OCI-LY1 (cell line): ENCODE measurements around the gene SLCO2B1.

Experiments used
- H2AFZ ChIP-seq: fragments of 200-600 bp; sonication (generic), shearing (Covaris generic); 2 replicates; pipeline ENCODE4 v1.6.0; 2014; ENCODE audit warnings: antibody characterized with exemption, mild to moderate bottlenecking, low read length
- H3F3A ChIP-seq: fragments of 200-600 bp; sonication (generic), shearing (Covaris generic); 2 replicates; pipeline ENCODE4 v1.6.0; 2014; ENCODE audit warnings: mild to moderate bottlenecking, antibody characterized with exemption, low read length, moderate library complexity; ENCODE audit not compliant: insufficient read depth
- H3K27ac ChIP-seq: fragments of 200-600 bp; sonication (generic); 2 replicates; pipeline ENCODE4 v1.5.1; 2014; ENCODE audit warnings: low read length, mixed run types, mild to moderate bottlenecking, low read depth; ENCODE audit not compliant: poor library complexity, severe bottlenecking
- H3K27me3 ChIP-seq: fragments of 200-600 bp; sonication (generic); 2 replicates; pipeline ENCODE4 v1.6.0; 2014; ENCODE audit warnings: antibody characterized with exemption, mild to moderate bottlenecking, low read length, moderate library complexity; ENCODE audit not compliant: insufficient read depth
- H3K36me3 ChIP-seq: fragments of 200-600 bp; sonication (generic); 2 replicates; pipeline ENCODE4 v1.6.1; 2014; ENCODE audit warnings: mild to moderate bottlenecking, antibody characterized with exemption, low read length, moderate library complexity, mixed read lengths; ENCODE audit not compliant: insufficient read depth
- H3K4me1 ChIP-seq: fragments of 200-600 bp; sonication (generic); 2 replicates; pipeline ENCODE4 v1.5.1; 2014; ENCODE audit warnings: mild to moderate bottlenecking, low read length, moderate library complexity; ENCODE audit not compliant: insufficient read depth, severe bottlenecking
- H3K4me2 ChIP-seq: fragments of 200-600 bp; sonication (generic), shearing (Covaris generic); 2 replicates; pipeline ENCODE4 v1.6.1; 2014; ENCODE audit warnings: low read length
- H3K4me3 ChIP-seq: fragments of 200-600 bp; sonication (generic); 2 replicates; pipeline ENCODE4 v1.5.1; 2014; ENCODE audit warnings: low read length, low read depth, mild to moderate bottlenecking, mixed read lengths; ENCODE audit not compliant: poor library complexity, severe bottlenecking
- H3K79me2 ChIP-seq: fragments of 200-600 bp; shearing (Covaris generic); 2 replicates; pipeline ENCODE4 v1.6.1; 2016; ENCODE audit warnings: mixed run types, low read length, mixed read lengths; ENCODE audit not compliant: insufficient read depth
- H3K9ac ChIP-seq: fragments of 200-600 bp; sonication (generic), shearing (Covaris generic); 2 replicates; pipeline ENCODE4 v1.6.1; 2014; ENCODE audit warnings: mild to moderate bottlenecking, low read length, mixed read lengths
- H3K9me2 ChIP-seq: fragments of 200-600 bp; sonication (generic), shearing (Covaris generic); 2 replicates; pipeline ENCODE4 v1.6.1; 2014; ENCODE audit warnings: low read depth, mild to moderate bottlenecking, low read length, mixed read lengths
- H3K9me3 ChIP-seq: fragments of 200-600 bp; shearing (Covaris generic); 2 replicates; pipeline ENCODE4 v1.6.1; 2014; ENCODE audit warnings: low read length, mixed read lengths
- H4K20me1 ChIP-seq: fragments of 200-600 bp; sonication (generic), shearing (Covaris generic); 2 replicates; pipeline ENCODE4 v1.6.0; 2016; ENCODE audit warnings: mild to moderate bottlenecking, low read length; ENCODE audit not compliant: insufficient read depth
- EZH2 ChIP-seq: fragments of 200-600 bp; sonication (generic), shearing (Covaris generic); IDR thresholded peaks from 2 replicates; pipeline ENCODE4 v1.8.0; 2017; ENCODE audit warnings: borderline replicate concordance, mixed run types, mild to moderate bottlenecking, antibody characterized with exemption, low read length, moderate library complexity, mixed read lengths
- TF ChIP-seq, protein P1 (sequence below): fragments of 200-600 bp; sonication (generic), shearing (Covaris generic); IDR thresholded peaks from 2 replicates; pipeline ENCODE4 v1.5.1; 2017; ENCODE audit warnings: mild to moderate bottlenecking, antibody characterized with exemption, low read length, moderate library complexity, mixed read lengths

SLCO2B1 gene

DNA sequence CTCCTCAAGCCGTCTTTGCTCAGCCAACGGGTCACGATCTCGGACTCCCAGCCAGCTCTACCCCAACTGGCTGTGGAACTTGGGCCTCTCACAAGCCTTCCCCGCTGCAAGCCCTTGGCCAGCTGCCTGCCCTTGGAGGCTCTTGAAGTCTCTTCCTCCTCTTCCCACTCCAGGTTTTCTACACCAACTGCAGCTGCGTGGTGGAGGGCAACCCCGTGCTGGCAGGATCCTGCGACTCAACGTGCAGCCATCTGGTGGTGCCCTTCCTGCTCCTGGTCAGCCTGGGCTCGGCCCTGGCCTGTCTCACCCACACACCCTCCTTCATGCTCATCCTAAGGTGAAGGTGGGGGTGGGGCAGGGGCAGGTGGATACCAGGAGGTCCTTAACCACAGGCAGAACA is 49.1 kb downstream of the SLCO2B1 start:
- Histone ChIP-seq H3F3A (no peaks in the 10 kb centered on the region), H3K27ac (no peak overlapping the region), H3K4me2 (no peak overlapping the region), H2AFZ (no peak overlapping the region), H3K9me3 (no peaks in the 10 kb centered on the region), H3K4me3 (no peak overlapping the region), H3K36me3 (no peaks in the 10 kb centered on the region), H4K20me1 (no peaks in the 10 kb centered on the region), H3K4me1 (no peaks in the 10 kb centered on the region), H3K9ac (no peak overlapping the region), H3K27me3 (no peaks in the 10 kb centered on the region), H3K79me2 (no peaks in the 10 kb centered on the region), H3K9me2 (no peaks in the 10 kb centered on the region)
- TF ChIP-seq, protein P1, sequence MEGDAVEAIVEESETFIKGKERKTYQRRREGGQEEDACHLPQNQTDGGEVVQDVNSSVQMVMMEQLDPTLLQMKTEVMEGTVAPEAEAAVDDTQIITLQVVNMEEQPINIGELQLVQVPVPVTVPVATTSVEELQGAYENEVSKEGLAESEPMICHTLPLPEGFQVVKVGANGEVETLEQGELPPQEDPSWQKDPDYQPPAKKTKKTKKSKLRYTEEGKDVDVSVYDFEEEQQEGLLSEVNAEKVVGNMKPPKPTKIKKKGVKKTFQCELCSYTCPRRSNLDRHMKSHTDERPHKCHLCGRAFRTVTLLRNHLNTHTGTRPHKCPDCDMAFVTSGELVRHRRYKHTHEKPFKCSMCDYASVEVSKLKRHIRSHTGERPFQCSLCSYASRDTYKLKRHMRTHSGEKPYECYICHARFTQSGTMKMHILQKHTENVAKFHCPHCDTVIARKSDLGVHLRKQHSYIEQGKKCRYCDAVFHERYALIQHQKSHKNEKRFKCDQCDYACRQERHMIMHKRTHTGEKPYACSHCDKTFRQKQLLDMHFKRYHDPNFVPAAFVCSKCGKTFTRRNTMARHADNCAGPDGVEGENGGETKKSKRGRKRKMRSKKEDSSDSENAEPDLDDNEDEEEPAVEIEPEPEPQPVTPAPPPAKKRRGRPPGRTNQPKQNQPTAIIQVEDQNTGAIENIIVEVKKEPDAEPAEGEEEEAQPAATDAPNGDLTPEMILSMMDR: no peak
- TF ChIP-seq EZH2: no peak

DNA sequence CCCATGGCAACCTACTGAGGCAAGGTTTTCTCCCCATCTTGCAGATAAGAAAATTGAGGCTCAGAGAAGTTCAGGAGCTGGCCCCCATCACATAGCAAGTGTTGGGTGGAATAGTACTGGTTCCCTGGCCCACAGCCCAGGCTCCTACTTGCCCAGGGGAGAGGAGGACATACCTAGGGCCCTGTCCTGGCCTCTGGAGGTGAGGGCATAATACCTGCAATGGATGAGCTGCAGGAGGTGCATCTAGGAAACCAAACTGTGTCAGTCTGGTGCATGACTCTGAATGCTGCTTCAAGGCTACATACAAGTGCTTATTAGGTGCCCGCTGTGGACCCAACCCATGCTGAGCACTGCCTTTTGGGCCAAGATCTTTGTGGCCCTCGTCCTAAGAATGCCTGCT is 49.6 kb downstream of the SLCO2B1 start:
- no peak overlapping the region for H3K27ac ChIP-seq
- H3F3A ChIP-seq: no peaks in the 10 kb centered on the region
- H3K9me3 ChIP-seq: no peaks in the 10 kb centered on the region
- H3K4me1 ChIP-seq: no peaks in the 10 kb centered on the region
- H3K4me2 ChIP-seq: no peak overlapping the region
- no peak for TF ChIP-seq EZH2
- TF ChIP-seq, protein P1: no peak
- no peak overlapping the region for H3K9ac ChIP-seq
- no peaks in the 10 kb centered on the region for H4K20me1 ChIP-seq
- no peaks in the 10 kb centered on the region for H3K9me2 ChIP-seq
- H3K4me3 ChIP-seq: no peak overlapping the region
- no peaks in the 10 kb centered on the region for H3K27me3 ChIP-seq
- H3K79me2 ChIP-seq: no peaks in the 10 kb centered on the region
- H2AFZ ChIP-seq: no peak overlapping the region
- H3K36me3 ChIP-seq: no peaks in the 10 kb centered on the region

DNA sequence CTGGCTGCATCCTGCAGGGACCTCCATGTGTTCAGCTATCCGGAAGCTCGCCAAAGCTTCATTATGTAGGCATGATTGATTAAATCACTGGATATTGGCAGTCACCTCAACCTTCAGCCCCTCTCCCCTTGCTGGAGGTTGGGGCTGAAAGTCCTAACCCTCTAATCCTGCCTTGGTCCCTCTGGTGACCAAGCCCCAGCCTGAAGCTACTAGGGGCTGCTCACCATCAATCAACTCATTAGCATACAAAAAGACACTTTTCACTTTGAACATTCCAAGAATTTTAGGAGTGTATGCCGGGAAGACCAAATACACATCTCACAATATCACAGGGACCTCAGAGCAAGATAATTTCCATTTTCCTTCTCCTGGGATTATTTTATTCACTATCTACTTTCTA is 50.9 kb downstream of the SLCO2B1 start:
- Histone ChIP-seq H3K4me2 (no peak overlapping the region), H3K4me1 (no peaks in the 10 kb centered on the region), H3K9ac (no peak overlapping the region), H3K36me3 (no peaks in the 10 kb centered on the region), H3K79me2 (no peaks in the 10 kb centered on the region), H4K20me1 (no peaks in the 10 kb centered on the region), H2AFZ (no peak overlapping the region), H3K27me3 (no peaks in the 10 kb centered on the region), H3F3A (no peaks in the 10 kb centered on the region), H3K27ac (no peak overlapping the region), H3K9me3 (no peaks in the 10 kb centered on the region), H3K9me2 (no peaks in the 10 kb centered on the region), H3K4me3 (no peak overlapping the region)
- TF ChIP-seq, protein P1: no peak
- TF ChIP-seq EZH2: no peak
